Occipital lobe (tissue), 3 donors: ENCODE measurements around the gene TEKT5. TPM values are rescaled to one million over a fixed set of nuclear protein-coding genes. Genes with fewer than 3 reads are reported as not detected.

Source experiments
- DNase-seq: peaks from one replicate; lab custom pipeline; 2025; lab: John Stamatoyannopoulos, UW
- small RNA-seq: library from RNA; depleted of rRNA; stranded (forward); fragments of <200 nt; gene quantifications from one replicate; pipeline ENCODE3, GENCODE V24; 2014
- total RNA-seq: library from RNA; depleted of rRNA; stranded (reverse); fragments of >200 nt; gene quantifications from one replicate; pipeline ENCODE4 v1.2.3, GENCODE V29; 2014

TEKT5 gene
- total RNA-seq, 1 donor from 2014 or later = 1.2 TPM

GRCh38 chr16:10579965-10580882 lies 114.5 kb downstream of the TEKT5 start, which contains the start of gene EMP2:
Gene EMP2 (minus strand): TSS chr16:10580598. CDS start chr16:10547617, 32,981 bp downstream.
- no peak for DNase-seq

DNA sequence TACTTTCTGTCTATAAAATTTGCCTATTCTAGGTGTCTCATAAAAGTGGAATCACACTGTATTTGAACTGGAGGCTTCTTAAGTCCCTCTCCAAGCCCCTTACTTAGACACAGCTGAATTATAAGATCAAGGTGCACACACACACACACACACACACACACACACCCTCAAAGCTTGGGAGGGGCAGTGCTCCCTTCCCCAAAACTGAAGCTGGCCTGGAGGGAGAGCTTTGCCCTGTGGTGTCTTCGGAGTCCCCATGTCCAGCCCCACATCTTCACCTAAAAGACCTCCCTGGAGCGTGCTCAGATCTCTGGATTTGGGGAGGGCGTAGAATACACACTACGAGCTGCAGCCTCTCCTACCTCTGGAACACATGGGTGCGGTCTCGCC lies 115.2 kb downstream of the TEKT5 start:
- no peak for DNase-seq

GRCh38 chr16:10578474-10579316 lies 116.0 kb downstream of the TEKT5 start:
- DNase-seq = no peak

Small RNAs within 50 kb of the gene (small RNA-seq; reads per million reads assigned to genes)
- gene MTND4LP24 = not detected
- gene MTND6P33 = not detected

Other genes starting within 250 kb of the TEKT5 start
- 3.4 TPM for gene EMP2, start 114.3 kb downstream of the TEKT5 start, total RNA-seq
- gene NUBP1, start 48.9 kb upstream of the TEKT5 start, total RNA-seq = 12.3 TPM
- 15.1 TPM for gene TVP23A, start 123.9 kb upstream of the TEKT5 start, total RNA-seq
- gene CIITA, start 182.3 kb upstream of the TEKT5 start, total RNA-seq = 0.47 TPM
- gene DEXI, start 247.5 kb upstream of the TEKT5 start, total RNA-seq = 8.1 TPM
- 20.4 TPM for gene CLEC16A, start 249.6 kb upstream of the TEKT5 start, total RNA-seq